Activated CD8-positive, alpha-beta memory T cell treated with anti-CD3 and anti-CD28 coated beads, Interleukin-2, amount 10 ng/mL, durations not matched to agents 7 days and 5 days (primary cell): Measurements from ENCODE around the gene RLF. TPM values are rescaled to one million over a fixed set of nuclear protein-coding genes. Genes with fewer than 3 reads are reported as not detected.
"Not testable (repeated sequence)": the region's sequence is repeated elsewhere in the genome, so short reads cannot be mapped to it uniquely, and the experiment has no call there.

ENCODE experiments used
- ATAC-seq: fragments of 150-1000 bp; cut with Tn5 transposase; one replicate; pipeline ENCODE4 v1.10.0; 2021; ENCODE audit warnings: moderate library complexity
- CTCF ChIA-PET: fragments of 350-600 bp; sonication (Branson Sonifier 250); formaldehyde crosslinking; loops from one replicate; lab custom pipeline; 2021; ENCODE audit warnings: antibody characterized with exemption; lab: Charles Lee
- DNase-seq: peaks from one replicate; pipeline ENCODE4 v3.0.0-alpha.2; 2020
- H3K27ac Mint-ChIP-seq: one replicate; pipeline ENCODE4 v1.8.0; 2021; ENCODE audit warnings: mild to moderate bottlenecking, mixed read lengths
- H3K27me3 Mint-ChIP-seq: one replicate; pipeline ENCODE4 v1.8.0; 2021; ENCODE audit warnings: mixed read lengths
- H3K36me3 Mint-ChIP-seq: one replicate; pipeline ENCODE4 v1.8.0; 2021; ENCODE audit warnings: mild to moderate bottlenecking, mixed read lengths
- H3K4me1 Mint-ChIP-seq: one replicate; pipeline ENCODE4 v1.8.0; 2021; ENCODE audit warnings: mixed read lengths
- H3K4me3 Mint-ChIP-seq: one replicate; pipeline ENCODE4 v1.8.0; 2021; ENCODE audit warnings: mild to moderate bottlenecking, moderate library complexity, mixed read lengths
- H3K9me3 Mint-ChIP-seq: one replicate; pipeline ENCODE4 v1.8.0; 2022; ENCODE audit warnings: low read depth, mixed read lengths
- total RNA-seq, 2 experiments: library from RNA; stranded (reverse); gene quantifications; one replicate each; pipeline ENCODE4 v1.2.3, GENCODE V29; 2021

Gene RLF
- total RNA-seq, 2 experiments from 2014 or later, result 18.8 to 21.4 TPM

- H3K27ac Mint-ChIP-seq, result no peak overlapping the region
Measured at GRCh38 chr1:40179496-40180089, 18.4 kb downstream of the RLF start.

GRCh38 chr1:40183055-40183710, 22.0 kb downstream of the RLF start:
- no peak overlapping the region for H3K27ac Mint-ChIP-seq
- CTCF ChIA-PET, result interaction anchor here (0.8 to 1.5 kb wide), 7 partner anchors 10 to 66 kb away, joined by 3 to 10 read pairs (median 4); partner anchors contain the start of gene RLF
- H3K36me3 Mint-ChIP-seq, result peaks cover 20% of the 10 kb centered on the region
- no peaks in the 10 kb centered on the region for H3K9me3 Mint-ChIP-seq
- no peaks in the 10 kb centered on the region for H3K27me3 Mint-ChIP-seq
- H3K4me1 Mint-ChIP-seq, result peaks cover 61% of the 10 kb centered on the region
- ATAC-seq, result no peak
- H3K4me3 Mint-ChIP-seq, result no peak overlapping the region
- no peak for DNase-seq

More at GRCh38 chr1:40179496-40180089, 18.4 kb downstream of the RLF start:
- peaks cover 26% of the 10 kb centered on the region for H3K36me3 Mint-ChIP-seq
- no peaks in the 10 kb centered on the region for H3K9me3 Mint-ChIP-seq
- DNase-seq, result no peak
- CTCF ChIA-PET, result no interaction called here
- H3K27me3 Mint-ChIP-seq, result no peaks in the 10 kb centered on the region
- peaks cover 49% of the 10 kb centered on the region for H3K4me1 Mint-ChIP-seq
- no peak for ATAC-seq
- no peak overlapping the region for H3K4me3 Mint-ChIP-seq

- CTCF ChIA-PET, result interaction anchor here (0.8 to 1.5 kb wide), 5 partner anchors 26 to 154 kb away, joined by 3 to 10 read pairs (median 4); no protein-coding TSS in a partner anchor
- Mint-ChIP-seq H3K27me3 (no peaks in the 10 kb centered on the region), H3K4me1 (peaks cover 64% of the 10 kb centered on the region), H3K36me3 (peaks cover 25% of the 10 kb centered on the region), H3K27ac (no peak overlapping the region), H3K9me3 (no peaks in the 10 kb centered on the region), H3K4me3 (no peak overlapping the region)
- ATAC-seq, result no peak
- no peak for DNase-seq
Measured at GRCh38 chr1:40184193-40184592, 23.0 kb downstream of the RLF start.

GRCh38 chr1:40185951-40186864, 25.0 kb downstream of the RLF start:
- H3K9me3 Mint-ChIP-seq, result no peaks in the 10 kb centered on the region
- H3K27ac Mint-ChIP-seq, result peak overlapping the region; percentile 88
- no peaks in the 10 kb centered on the region for H3K27me3 Mint-ChIP-seq
- CTCF ChIA-PET, result interaction anchor here (0.6 to 3.4 kb wide), 9 partner anchors 15 to 255 kb away, joined by 3 to 13 read pairs (median 4); partner anchors contain the start of gene RLF
- ATAC-seq (peak; percentile 97), DNase-seq (peak; percentile 81)
- peaks cover 24% of the 10 kb centered on the region for H3K36me3 Mint-ChIP-seq
- H3K4me3 Mint-ChIP-seq, result peak overlapping the region; percentile 39
- H3K4me1 Mint-ChIP-seq, result peaks cover 60% of the 10 kb centered on the region

- peaks cover 60% of the 10 kb centered on the region for H3K4me1 Mint-ChIP-seq
- H3K9me3 Mint-ChIP-seq, result no peaks in the 10 kb centered on the region
- H3K27ac Mint-ChIP-seq, result no peak overlapping the region
- no peaks in the 10 kb centered on the region for H3K27me3 Mint-ChIP-seq
- DNase-seq, result no peak
- peaks cover 29% of the 10 kb centered on the region for H3K36me3 Mint-ChIP-seq
- CTCF ChIA-PET, result interaction anchor here (0.6 to 3.4 kb wide), 5 partner anchors 20 to 128 kb away, joined by 3 to 13 read pairs (median 5); no protein-coding TSS in a partner anchor
- no peak overlapping the region for H3K4me3 Mint-ChIP-seq
- ATAC-seq, result no peak
Measured at GRCh38 chr1:40187399-40187798, 26.2 kb downstream of the RLF start.

GRCh38 chr1:40194639-40195038, 33.5 kb downstream of the RLF start:
- ATAC-seq, H3K27ac Mint-ChIP-seq, H3K27me3 Mint-ChIP-seq, H3K9me3 Mint-ChIP-seq, DNase-seq, H3K4me3 Mint-ChIP-seq: not testable (repeated sequence)
- Mint-ChIP-seq H3K36me3 (peaks cover 37% of the 10 kb centered on the region), H3K4me1 (peaks cover 12% of the 10 kb centered on the region)
- CTCF ChIA-PET, result interaction anchor here (1.2 kb wide), 1 partner anchor 16 kb away, joined by 3 read pairs; no protein-coding TSS in a partner anchor

GRCh38 chr1:40197656-40198055, 36.5 kb downstream of the RLF start:
- H3K27me3 Mint-ChIP-seq, result no peaks in the 10 kb centered on the region
- DNase-seq, result no peak
- H3K4me3 Mint-ChIP-seq, result no peak overlapping the region
- CTCF ChIA-PET, result interaction anchor here (0.7 to 1.5 kb wide), 4 partner anchors 36 to 141 kb away, joined by 3 to 5 read pairs (median 4); partner anchors contain the start of gene RLF
- peaks cover 28% of the 10 kb centered on the region for H3K36me3 Mint-ChIP-seq
- H3K9me3 Mint-ChIP-seq, result no peaks in the 10 kb centered on the region
- H3K4me1 Mint-ChIP-seq, result peaks cover 1% of the 10 kb centered on the region
- no peak overlapping the region for H3K27ac Mint-ChIP-seq
- ATAC-seq, result no peak

- CTCF ChIA-PET, result interaction anchor here (1.0 to 1.5 kb wide), 3 partner anchors 38 to 140 kb away, joined by 3 to 5 read pairs (median 4); partner anchors contain the start of gene RLF
- H3K27ac Mint-ChIP-seq, result no peak overlapping the region
- H3K27me3 Mint-ChIP-seq, result no peaks in the 10 kb centered on the region
- H3K4me3 Mint-ChIP-seq, result no peak overlapping the region
- H3K4me1 Mint-ChIP-seq, result no peaks in the 10 kb centered on the region
- peaks cover 31% of the 10 kb centered on the region for H3K36me3 Mint-ChIP-seq
- ATAC-seq, result no peak
- no peaks in the 10 kb centered on the region for H3K9me3 Mint-ChIP-seq
- no peak for DNase-seq
Measured at GRCh38 chr1:40199126-40199525, 37.9 kb downstream of the RLF start.

- H3K9me3 Mint-ChIP-seq, result no peaks in the 10 kb centered on the region
- H3K4me3 Mint-ChIP-seq, result no peak overlapping the region
- no peaks in the 10 kb centered on the region for H3K27me3 Mint-ChIP-seq
- no peak for ATAC-seq
- CTCF ChIA-PET, result interaction anchor here (0.7 to 1.9 kb wide), 4 partner anchors 10 to 227 kb away, joined by 3 to 4 read pairs (median 4); no protein-coding TSS in a partner anchor
- H3K27ac Mint-ChIP-seq, result no peak overlapping the region
- H3K36me3 Mint-ChIP-seq, result peaks cover 31% of the 10 kb centered on the region
- H3K4me1 Mint-ChIP-seq, result no peaks in the 10 kb centered on the region
- DNase-seq, result no peak
Measured at GRCh38 chr1:40204856-40205255, 43.7 kb downstream of the RLF start.

- H3K4me3 Mint-ChIP-seq, result no peak overlapping the region
- no peaks in the 10 kb centered on the region for H3K9me3 Mint-ChIP-seq
- CTCF ChIA-PET, result interaction anchor here (1.0 to 1.6 kb wide), 2 partner anchors 26 to 128 kb away, joined by 4 read pairs; no protein-coding TSS in a partner anchor
- no peak for ATAC-seq
- no peaks in the 10 kb centered on the region for H3K27me3 Mint-ChIP-seq
- H3K27ac Mint-ChIP-seq, result no peak overlapping the region
- H3K36me3 Mint-ChIP-seq, result peaks cover 32% of the 10 kb centered on the region
- H3K4me1 Mint-ChIP-seq, result peaks cover 3% of the 10 kb centered on the region
- no peak for DNase-seq
Measured at GRCh38 chr1:40210511-40211204, 49.5 kb downstream of the RLF start.

- H3K4me1 Mint-ChIP-seq, result peaks cover 24% of the 10 kb centered on the region
Measured at GRCh38 chr1:40218333-40218732, 57.1 kb downstream of the RLF start.

GRCh38 chr1:40221471-40221905, 60.3 kb downstream of the RLF start:
- not testable (repeated sequence) for DNase-seq, ATAC-seq, H3K4me3 Mint-ChIP-seq, H3K27ac Mint-ChIP-seq, H3K9me3 Mint-ChIP-seq, H3K27me3 Mint-ChIP-seq
- Mint-ChIP-seq H3K36me3 (peaks cover 29% of the 10 kb centered on the region), H3K4me1 (peaks cover 21% of the 10 kb centered on the region)
- CTCF ChIA-PET, result interaction anchor here (1.4 kb wide), 1 partner anchor 68 kb away, joined by 4 read pairs; no protein-coding TSS in a partner anchor

More at GRCh38 chr1:40218333-40218732, 57.1 kb downstream of the RLF start:
- H3K36me3 Mint-ChIP-seq, result peaks cover 33% of the 10 kb centered on the region
- DNase-seq (no peak), ATAC-seq (no peak)
- CTCF ChIA-PET, result interaction anchor here (1.4 kb wide), 1 partner anchor 13 kb away, joined by 3 read pairs; no protein-coding TSS in a partner anchor
- no peak overlapping the region for H3K27ac Mint-ChIP-seq
- H3K9me3 Mint-ChIP-seq, result no peaks in the 10 kb centered on the region
- H3K27me3 Mint-ChIP-seq, result no peaks in the 10 kb centered on the region
- no peak overlapping the region for H3K4me3 Mint-ChIP-seq
